WI38 (cell line): ENCODE measurements around the gene TMEM123.

Source experiments
- H3K4me3 ChIP-seq: 2 replicates; pipeline ENCODE4 v1.5.1; 2011; ENCODE audit warnings: low read depth, mild to moderate bottlenecking, control low read depth, low read length
- TF ChIP-seq, protein P1 (sequence below): IDR thresholded peaks from 2 replicates; pipeline ENCODE4 v1.5.1; 2012; ENCODE audit warnings: low read depth, mild to moderate bottlenecking, control low read depth, low read length

Gene TMEM123

GRCh38 chr11:102405501-102405900 lies 47.1 kb downstream of the TMEM123 start:
- TF ChIP-seq, protein P1, sequence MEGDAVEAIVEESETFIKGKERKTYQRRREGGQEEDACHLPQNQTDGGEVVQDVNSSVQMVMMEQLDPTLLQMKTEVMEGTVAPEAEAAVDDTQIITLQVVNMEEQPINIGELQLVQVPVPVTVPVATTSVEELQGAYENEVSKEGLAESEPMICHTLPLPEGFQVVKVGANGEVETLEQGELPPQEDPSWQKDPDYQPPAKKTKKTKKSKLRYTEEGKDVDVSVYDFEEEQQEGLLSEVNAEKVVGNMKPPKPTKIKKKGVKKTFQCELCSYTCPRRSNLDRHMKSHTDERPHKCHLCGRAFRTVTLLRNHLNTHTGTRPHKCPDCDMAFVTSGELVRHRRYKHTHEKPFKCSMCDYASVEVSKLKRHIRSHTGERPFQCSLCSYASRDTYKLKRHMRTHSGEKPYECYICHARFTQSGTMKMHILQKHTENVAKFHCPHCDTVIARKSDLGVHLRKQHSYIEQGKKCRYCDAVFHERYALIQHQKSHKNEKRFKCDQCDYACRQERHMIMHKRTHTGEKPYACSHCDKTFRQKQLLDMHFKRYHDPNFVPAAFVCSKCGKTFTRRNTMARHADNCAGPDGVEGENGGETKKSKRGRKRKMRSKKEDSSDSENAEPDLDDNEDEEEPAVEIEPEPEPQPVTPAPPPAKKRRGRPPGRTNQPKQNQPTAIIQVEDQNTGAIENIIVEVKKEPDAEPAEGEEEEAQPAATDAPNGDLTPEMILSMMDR: no peak

DNA sequence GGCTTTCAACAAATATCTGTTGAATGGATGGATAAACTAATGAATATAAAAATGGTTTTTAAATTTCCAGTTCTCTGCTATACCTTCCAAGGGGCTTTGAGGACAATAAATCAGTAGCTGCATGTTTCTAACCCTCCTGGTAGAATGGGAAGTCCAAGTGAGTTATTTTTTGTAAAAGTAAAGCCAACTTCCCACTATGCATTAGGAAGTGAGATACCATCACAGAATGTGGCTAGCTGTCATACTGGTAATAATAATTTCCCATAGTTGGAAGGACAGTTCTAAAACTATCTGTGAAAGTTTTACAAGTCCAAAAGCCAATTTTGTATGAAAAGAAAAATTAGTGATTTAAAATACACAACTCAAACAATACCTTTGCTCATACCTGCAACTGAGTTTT lies 50.0 kb downstream of the TMEM123 start:
- TF ChIP-seq, protein P1: no peak
- H3K4me3 ChIP-seq: no peak overlapping the region

More at GRCh38 chr11:102405501-102405900, 47.1 kb downstream of the TMEM123 start:
- no peak overlapping the region for H3K4me3 ChIP-seq

DNA sequence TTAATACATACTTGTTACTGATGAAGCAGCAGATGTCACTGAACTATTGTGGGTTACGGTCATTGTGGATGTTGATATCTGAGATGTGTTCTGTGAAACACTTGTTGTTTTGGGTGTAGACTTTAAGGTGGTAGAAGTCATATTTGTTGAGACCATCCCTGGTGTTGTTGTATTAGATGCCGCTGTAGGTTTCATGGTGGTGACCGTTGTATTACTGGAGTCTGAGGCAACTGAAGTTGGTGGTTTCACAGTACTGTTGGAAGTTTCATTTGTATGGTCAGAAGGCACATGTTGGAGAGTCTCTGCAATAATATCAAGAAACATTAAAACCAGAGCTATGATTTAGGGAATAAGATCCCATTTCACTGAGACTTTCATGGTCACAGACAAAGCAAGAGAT lies 50.7 kb downstream of the TMEM123 start:
- TF ChIP-seq, protein P1: no peak
- no peak overlapping the region for H3K4me3 ChIP-seq

DNA sequence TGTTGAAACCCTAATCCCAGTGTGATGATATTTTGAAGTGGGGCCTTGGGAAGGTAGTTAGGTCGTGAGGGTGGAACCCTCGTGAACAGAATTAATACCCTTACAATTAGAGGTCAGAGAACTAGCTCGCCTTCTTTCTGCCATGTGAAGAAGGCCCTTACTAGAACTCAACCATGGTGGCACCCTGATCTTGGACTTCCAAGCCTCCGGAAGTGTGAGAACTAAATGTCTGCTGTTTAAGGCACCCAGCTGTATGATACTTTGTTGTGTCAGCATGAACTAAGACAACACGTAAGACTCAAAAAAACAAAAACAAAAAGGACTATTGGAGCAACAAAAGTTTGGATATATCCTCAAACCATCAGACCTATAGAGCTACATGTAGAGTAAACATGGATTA lies 52.0 kb downstream of the TMEM123 start:
- no peak overlapping the region for H3K4me3 ChIP-seq
- TF ChIP-seq, protein P1: no peak

- TF ChIP-seq, protein P1: no peak
- H3K4me3 ChIP-seq: no peak overlapping the region
Observed at GRCh38 chr11:102399189-102399588, 53.4 kb downstream of the TMEM123 start.

DNA sequence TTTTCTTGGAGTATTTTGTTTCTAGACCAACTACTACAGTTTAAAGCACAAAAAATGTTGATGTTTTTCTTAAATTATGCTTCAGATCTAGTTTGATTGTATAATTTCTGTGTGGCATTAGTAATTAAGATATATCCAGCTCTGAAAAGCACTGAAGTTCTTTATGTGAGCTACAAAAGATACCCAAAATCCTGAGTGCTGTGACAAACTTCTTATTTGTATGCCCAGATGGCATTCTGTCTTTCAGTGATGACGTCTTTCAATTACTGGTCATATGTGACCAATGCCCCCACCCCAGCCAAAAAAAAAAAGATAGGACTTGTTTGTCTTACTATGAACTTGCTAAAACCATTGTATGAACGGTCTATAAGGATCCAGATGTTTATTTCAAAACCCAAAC lies 54.3 kb downstream of the TMEM123 start:
- no peak overlapping the region for H3K4me3 ChIP-seq
- TF ChIP-seq, protein P1: no peak

- TF ChIP-seq, protein P1: no peak
- H3K4me3 ChIP-seq: no peak overlapping the region
Observed at GRCh38 chr11:102396708-102397563, 55.6 kb downstream of the TMEM123 start.
